HG02938 (cell line): ENCODE results near the gene INPP5E.

Experiments
- ATAC-seq: cut with Tn5 transposase; IDR thresholded peaks from one replicate; pipeline ENCODE4 v1.9.1; 2021; ENCODE audit warnings: mild to moderate bottlenecking, moderate library complexity; ENCODE audit not compliant: unreplicated experiment

Gene INPP5E

DNA sequence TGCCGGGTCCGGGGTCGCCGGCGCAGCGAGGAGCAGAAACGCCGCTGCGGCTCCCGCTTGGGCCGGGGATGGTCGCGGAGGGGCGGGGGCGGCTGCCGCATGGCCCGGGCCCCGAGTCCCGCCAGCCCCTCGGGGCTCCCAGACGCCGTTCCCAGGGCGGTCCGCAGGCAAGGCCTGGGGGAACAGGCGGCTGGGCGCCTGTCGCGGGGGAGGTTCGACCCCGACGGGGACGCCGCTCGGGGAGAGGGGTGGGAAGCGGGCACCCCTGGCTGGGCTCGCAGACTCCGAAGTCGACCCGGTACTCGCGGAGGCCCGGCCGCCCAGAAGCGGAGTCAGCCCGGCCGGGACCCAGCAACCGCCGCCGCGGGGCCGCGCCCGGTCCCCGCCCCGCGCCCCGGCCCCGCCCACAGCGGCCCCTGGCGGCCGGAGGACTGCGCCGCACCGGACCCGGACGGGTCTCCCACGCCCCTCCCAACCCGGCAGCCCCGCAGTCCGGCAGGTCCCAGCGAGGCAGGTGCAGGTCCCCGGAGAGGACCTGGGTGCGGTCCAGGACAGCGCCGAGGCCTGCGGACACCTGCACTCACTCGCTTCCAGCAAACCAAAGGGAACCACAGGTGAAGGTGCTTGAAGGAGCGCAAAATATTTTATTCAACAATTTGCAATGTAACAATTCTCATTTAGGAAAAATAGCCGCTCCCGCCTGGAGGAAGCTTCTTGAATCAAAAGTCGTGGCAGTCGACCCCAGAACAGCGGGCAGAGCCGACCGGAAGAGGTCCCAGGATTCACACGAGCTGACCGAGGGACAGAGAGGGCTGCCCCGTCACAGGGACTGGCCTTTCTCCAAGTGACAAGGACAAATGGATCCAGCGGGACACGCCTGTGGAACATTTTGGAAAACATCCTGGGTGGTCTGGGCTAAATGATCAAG lies at the start of gene INPP5E:
Gene INPP5E, minus strand, starts transcription at position 365 of the 928 bp plus-strand sequence. CDS start 426 bp downstream, outside the sequence.
- ATAC-seq = peak; percentile 47

DNA sequence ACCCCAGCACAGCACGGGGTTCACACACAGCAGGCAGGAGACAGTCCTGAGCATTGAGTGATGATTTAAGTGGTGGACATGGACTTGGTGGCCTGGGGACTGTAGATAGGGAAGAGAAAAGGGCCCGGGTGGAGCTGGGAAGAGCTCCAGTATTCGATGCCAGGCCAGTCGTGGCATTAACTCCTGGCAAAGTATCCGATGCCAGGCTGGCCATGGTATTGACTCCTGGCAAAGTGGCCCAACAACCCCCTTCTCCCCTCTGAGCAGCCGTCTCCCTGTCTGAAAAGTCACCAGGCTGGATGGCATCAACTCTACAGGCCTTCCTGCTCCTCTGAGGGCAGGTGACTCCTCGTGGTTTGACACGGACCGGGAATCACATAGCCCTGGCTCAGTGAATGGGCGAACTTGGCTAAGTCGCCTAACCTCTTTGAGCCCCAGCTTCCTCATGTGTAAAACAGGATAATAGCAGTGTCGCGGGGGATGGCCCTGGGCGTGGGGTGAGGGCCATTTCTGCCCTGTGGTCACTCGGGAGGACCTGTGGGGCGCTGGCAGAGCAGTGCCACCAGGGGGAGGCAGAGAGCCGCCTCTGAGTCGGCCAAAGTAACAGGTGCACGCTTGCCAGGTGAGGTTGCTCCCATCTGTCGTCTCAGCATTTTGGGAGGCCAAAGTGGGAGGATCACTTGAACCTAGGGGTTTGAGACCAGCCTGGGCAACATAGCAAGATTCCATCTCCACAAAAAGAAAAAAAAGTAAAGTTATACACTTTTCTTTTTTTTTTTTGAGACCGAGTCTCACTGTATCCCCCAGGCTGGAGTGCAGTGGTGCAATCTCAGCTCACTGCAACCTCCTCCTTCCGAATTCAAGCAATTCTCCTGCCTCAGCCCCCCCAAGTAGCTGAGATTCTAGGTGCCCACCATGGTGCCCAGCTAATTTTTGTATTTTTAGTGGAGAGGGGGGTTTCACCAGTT lies 48.9 kb upstream of the INPP5E start:
- no peak for ATAC-seq

- ATAC-seq = no peak
Observed at GRCh38 chr9:136487672-136488071, 48.0 kb upstream of the INPP5E start.

DNA sequence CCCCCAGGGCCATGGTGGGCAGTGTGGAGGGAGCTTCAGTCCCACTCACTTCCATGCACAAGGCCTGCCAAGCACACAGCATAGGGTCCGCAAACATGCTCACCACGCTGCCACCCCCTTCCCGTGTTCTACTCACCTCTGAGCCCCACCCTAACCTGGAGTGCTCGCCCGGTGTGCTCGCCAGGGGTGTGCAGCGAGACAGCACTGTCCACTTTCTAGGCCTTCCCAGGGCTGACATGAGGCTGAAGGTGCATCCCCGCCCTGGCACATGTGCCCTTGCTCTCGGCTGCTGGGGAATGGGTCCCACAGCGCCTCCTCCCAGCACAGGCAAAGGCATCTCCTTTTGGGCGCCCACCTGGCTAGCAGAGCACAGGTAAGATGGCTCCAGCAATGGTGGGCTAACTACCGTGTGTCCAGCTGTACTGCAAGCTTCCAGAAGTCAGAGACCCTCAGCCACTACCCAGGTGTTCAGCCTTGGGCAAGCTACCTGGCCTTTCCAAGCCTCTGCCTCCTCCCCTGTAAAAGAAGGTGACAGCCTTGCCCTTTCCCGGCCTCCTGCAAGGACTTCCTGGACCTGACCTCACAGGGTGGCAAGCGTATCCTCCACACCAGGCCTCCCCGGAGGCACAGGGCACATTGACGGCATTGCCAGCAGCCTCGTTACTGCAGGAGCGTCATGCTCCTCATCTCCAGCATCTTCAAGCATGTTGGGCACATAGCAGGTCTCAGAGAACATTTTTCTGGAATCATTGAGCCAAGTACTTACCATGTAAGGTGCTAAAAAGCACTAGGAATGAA lies 47.4 kb upstream of the INPP5E start:
- ATAC-seq = no peak

DNA sequence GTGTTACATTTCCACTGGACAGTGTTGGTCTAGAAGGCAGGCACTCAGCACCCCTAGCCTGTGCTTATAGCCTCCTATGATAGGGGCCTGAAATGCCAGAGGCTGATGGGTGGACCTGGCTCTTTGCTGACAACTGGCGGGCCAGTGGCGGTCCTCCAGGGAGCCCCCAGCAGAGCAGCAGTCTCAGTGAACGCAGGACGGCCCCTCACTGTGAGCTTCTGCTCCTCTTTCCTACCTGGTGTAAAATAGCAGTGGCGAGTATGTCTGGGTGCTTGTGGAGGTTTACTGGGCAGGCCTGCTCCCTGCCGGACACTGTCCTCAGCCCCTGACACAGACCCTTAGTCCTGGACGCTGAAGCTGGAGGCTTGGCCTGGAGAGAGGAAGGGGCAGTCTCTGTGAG lies 46.5 kb upstream of the INPP5E start:
- no peak for ATAC-seq

DNA sequence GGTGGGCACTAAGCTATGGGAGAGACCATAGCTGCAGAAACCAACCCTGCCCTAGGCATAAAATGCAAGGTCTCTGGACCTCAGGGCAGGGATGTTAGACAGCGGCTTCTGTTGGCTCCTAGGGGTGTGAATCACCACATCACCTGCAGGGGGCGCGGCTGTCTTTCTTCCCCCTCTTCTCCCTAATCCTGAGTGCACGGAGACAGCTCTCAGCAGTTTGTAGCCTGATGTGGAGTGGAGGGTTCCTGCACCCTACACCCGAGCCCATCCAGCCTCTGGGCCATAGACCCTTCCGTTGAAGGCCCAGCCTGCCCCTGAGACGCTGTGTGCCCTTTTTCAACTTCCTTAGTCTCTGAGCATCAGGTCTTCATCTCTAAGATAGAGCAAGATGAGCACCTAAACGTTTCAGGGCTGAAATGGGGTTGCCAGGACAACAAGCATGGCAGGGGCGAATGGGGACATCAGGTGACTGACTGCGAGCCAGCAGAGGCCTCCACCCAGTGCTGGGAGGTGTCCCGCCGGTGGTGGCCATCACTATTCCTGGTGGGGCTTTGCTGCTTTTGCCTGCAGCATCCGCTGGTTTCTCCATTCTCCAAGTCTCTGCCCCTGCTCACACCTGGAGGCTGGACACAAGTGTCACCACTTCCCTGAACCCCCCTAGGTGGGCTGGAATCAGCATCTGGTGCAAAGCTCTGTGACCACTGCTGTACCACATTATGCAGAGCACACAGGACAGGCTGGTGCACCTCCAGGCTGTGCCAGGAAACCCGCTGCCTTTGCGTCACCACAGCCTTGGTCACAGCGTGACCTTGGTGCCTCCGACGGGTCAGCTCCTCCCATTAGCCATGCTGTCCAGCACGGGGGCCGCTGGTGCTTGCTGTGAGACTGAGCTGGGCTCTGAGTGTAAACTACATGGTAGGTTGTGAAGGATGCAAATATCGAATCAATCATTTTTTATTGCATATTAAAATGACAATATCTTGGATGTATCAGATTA lies 45.7 kb upstream of the INPP5E start:
- no peak for ATAC-seq

DNA sequence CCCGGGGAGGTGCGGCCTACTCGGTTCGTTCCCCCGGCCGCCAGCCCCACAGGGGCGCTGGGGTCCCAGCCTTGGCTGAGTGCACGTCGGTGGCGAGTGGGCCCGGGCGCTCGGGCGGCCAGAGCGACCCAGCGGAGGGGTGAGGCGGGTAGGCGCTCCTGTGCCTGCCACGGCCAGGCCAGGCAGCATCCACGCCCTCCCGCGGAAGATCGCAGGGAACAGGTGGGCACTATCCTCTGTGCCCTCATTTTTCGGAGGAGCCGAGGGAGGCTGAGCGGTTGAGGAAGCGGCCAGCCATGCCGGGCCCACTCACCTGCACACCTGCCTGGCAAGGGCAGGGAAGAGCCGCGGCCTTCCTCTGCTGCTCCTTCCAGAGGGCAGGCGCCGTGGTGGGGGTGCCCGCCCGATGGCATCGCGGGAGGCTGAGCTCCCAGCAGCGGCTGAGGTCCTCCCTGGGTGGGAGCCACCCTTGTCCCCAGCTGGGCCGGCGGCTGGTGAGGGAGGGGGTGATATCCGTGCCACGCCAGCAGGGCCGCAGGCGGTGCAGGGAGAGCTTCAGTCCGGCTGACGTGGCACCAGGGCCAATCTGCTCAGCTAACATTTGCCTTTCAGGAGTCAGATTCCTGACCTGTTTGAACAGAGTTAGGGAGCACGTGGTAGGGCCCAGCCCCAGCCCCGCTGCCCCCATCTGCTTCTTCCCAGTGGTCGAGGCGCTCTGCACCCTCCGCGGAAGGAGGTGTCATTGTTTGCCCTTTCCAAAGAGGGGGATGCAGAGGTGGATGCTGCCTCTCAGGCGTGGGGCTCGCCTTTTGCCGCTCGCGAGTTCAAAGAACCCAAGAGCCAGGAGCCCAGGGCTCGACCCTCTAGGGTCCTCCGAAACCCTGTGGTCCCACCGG lies 44.8 kb upstream of the INPP5E start:
- ATAC-seq = no peak

DNA sequence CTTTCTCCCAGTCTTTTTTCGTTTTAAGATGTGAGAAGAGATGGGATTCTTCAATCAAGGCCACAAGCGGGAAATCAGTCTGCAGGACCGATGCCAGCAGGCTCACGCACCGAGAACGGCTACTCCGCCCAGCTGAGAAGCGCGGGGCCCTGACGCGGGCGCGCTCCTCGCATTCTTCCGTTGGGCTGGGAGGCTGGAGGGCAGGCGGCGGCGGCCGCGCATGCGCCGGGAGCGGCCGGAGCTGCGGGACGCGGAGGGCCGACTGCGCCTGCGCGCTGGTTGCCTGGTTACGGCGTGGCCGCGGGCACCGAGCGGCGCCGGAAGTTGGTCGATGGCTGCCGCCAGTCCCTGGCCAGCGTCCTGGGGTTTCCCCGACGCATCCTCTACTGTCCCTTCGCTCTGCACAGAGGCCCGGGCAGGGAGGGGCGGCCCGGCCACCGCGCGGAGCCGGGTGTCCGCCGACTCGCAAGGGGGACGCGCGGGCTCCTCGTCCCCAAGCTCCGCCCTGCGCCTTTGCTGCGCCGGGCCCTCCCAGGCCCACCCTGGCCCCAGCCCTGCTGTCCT lies 44.0 kb upstream of the INPP5E start:
- ATAC-seq = peak; percentile 46

DNA sequence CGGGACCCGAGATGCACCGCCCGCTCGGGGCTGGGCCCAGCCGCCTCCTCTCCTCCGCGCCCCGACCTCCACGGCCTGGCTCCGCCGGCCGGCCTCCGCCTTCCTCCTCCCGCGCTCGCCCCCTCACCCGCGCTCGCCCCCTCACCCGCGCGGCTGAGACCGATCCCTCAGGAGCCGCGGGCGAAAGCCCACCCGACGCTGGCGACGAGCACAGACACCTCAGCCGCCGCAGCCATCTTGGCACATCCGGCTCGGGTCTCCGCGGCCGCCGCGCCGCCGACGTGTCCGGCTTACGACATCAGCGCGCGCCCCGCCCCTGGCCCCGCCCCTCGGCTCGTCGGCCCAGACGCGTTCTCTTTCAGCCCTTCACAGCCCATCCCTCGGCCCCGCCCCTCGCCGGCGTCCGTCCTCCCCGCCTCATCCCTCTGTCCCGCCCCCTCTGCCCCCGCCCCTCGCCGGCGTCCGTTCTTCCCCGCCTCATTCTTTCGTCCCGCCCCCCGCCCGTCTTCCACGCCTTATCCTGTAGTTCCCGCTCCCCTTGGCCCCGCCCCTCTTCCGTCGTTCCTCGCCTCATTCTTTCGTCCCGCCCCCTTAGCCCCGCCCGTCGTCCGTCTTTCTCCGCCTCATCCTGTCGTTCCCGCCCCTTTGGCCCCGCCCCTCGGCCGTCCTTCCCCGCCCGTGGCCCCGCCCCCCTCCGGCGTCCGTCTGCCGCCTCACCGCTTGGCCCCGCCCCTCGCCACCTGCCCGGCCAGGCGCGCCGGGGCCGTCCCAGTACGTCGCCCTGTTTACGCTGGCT lies 43.3 kb upstream of the INPP5E start, which contains the start of gene SEC16A:
Gene SEC16A, minus strand, starts transcription at position 248 of the 796 bp plus-strand sequence. CDS start 5,425 bp downstream, outside the sequence.
- ATAC-seq = peak; percentile 55

DNA sequence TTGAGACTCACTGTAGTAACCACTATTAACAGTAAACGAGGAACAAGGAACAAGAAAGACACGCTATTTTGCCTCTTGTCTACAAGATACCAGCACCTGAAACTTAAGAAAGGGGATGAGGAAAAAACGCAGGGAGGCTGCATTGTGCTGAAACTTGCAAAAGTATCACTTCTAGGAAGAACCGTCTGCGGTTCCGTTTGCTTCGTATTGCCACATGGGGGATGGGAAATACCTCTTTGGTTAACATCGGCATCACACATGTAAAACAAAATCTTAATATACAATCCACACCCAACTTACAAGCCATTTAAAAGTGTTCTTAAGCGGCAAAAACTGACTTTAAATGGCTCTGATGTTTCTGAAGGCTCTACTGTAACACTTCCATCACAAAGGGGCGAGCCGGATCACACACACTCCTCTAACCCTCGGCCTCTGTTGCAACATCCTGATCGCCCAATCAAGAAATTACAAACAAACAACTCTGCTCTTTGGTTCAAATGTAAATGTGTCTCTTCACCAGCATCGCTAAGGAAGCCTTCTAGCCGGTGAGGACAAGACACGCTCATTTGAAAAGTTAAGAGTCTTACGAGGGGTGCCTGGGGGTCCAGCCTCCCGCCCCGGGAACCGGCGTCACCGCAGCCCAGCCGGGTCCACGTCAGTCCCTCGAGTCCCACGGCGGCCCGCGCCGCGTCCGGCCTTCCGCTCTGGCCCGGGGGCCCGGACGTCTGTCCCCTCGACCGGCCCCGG lies 42.6 kb upstream of the INPP5E start:
- peak; percentile 2 for ATAC-seq

- ATAC-seq = no peak
Observed at GRCh38 chr9:136481558-136481957, 41.9 kb upstream of the INPP5E start.

- ATAC-seq = no peak
Observed at GRCh38 chr9:136476369-136477150, 36.9 kb upstream of the INPP5E start.

DNA sequence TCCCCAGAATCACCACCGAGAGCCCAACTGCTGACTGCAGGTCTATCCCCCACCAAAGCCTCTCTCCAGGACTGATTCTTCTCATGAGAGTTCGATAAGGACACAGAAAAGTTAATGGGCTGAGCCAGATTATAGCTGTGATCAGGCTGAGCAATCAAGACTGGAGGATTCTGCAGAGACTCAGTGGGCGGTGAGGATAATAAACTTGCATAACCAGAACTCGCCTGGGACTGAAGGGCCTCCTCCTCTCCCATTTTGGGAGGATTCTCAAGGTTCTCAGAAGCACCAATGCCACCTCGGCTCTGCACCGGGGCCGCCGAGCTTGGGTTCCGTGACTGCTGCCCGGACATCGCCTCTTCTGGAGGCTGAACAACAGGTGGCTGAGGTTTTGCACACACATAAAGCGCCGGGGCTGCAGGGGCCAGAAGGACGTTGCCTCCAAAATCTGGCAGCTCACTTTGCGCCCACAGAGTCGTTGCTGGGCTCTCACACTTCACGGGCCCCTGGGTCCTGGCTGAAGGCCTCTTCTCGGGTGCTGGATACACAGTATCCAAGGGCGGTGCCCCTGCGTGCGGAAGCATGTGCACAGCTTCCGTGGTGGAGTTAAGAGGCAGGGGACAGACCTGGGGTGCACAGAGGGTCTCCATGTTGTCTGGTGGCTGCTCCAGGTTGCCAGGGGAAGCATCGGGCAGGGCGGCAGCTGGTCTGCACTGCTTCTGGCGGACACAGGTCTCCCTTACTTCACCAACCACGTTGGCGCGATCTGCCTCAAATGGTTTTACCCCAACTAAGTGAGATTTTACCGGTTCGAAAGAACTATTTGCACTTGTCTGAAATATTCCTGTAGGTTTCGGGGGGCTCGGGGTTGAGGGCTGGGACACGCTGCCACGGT lies 35.6 kb upstream of the INPP5E start:
- no peak for ATAC-seq

DNA sequence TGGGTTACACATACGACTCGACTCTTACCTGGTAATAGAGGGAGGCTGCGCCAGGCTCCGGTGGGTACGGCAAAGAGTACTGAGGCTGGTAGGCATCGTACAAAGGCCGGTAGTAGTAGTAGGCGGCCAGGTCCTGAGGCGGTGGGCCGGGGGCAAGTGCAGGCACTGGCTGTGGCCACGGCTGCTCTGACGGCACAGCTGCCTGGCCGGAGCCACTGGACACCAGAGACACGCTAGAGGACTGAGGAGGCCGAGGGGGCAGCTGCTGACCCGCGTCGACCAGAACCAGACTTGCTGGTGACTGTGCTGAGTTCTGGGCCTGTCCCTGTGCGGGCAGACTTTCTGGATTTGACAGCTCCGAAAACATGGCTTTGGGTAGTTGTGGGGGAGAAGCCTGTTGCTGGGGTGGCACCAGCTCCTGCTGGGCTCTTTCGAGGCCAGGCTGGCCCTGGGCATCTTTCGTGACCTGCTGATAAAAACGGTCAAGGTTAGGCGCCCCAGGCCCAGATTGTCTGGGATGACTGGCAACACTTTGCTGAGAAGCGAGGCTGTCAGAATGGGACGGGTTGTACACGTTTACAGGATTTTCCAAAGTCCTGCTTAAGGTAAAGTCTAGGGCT lies 34.5 kb upstream of the INPP5E start:
- ATAC-seq = no peak
